Psoas muscle (tissue), 8 donors: ENCODE data around the gene CPNE8. TPM values are rescaled to one million over a fixed set of nuclear protein-coding genes. Genes with fewer than 3 reads are reported as not detected.

Experiments used
- ATAC-seq, 4 donors: fragments of 200-7000 bp; cut with Tn5 transposase; one replicate each; pipeline ENCODE4 v1.9.1; 2020; ENCODE audit warnings: moderate library complexity in 3 of 4, mild to moderate bottlenecking in 2 of 4
- DNase-seq, 2 donors: peaks; one replicate each; pipeline ENCODE4 v3.0.0-alpha.2; 2020
- H3K27ac ChIP-seq: fragments of 200-600 bp; one replicate; pipeline ENCODE4 v1.8.0; 2022
- H3K27me3 ChIP-seq, 3 donors: fragments of 200-600 bp in 1 of 3; one replicate each; pipeline versions ENCODE4 v1.6.1 to v1.8.0; 2013 to 2022; ENCODE audit warnings: low read length in 2 of 3, mild to moderate bottlenecking in 2 of 3, moderate library complexity in 1 of 3; ENCODE audit not compliant: insufficient read depth in 3 of 3
- H3K36me3 ChIP-seq, 2 donors: fragments of 200-600 bp in 1 of 2; one replicate each; pipeline versions ENCODE4 v1.6.1 to v1.8.0; 2013 to 2022; ENCODE audit warnings: low read depth in 1 of 2, mild to moderate bottlenecking in 1 of 2, moderate library complexity in 1 of 2; ENCODE audit not compliant: insufficient read depth in 1 of 2
- H3K4me1 ChIP-seq: fragments of 200-600 bp; one replicate; pipeline ENCODE4 v1.8.0; 2022
- H3K4me3 ChIP-seq: fragments of 200-600 bp; one replicate; pipeline ENCODE4 v1.8.0; 2022; ENCODE audit warnings: mild to moderate bottlenecking
- H3K9me3 ChIP-seq: fragments of 200-600 bp; one replicate; pipeline ENCODE4 v1.8.0; 2022
- WGBS, 3 donors: extraction: QIAGEN DNeasy Blood & Tissue Kit; methylation state at CpG; one replicate each; pipeline versions ENCODE4 v1.1.6 to v1.1.7; 2013; 5-methylcytosine and 5-hydroxymethylcytosine counted together
- intact Hi-C, 2 donors: fragments of 100-400 bp; cut with DNase I; formaldehyde crosslinking; loops; one replicate each; pipeline versions ENCODE4 v1.11.0 to v1.14.2; 2022
- polyA plus RNA-seq, 3 donors: library from polyadenylated mRNA; stranded (reverse); fragments of 200-250 nt; gene quantifications; one replicate each; pipeline ENCODE4 v1.2.3, GENCODE V29; 2013
- total RNA-seq, 4 donors: library from RNA; stranded (reverse); fragmentation: NEBNext Ultra II Directional in 2 of 4; extraction: Animal tissue kit (Norgen Biotek cat#: 25700) in 2 of 4; gene quantifications; one replicate each; pipeline versions ENCODE4 v1.2.1 to v1.2.4, GENCODE V29; 2021 to 2023
- TF ChIP-seq, protein P1 (sequence below): fragments of 200-600 bp; IDR thresholded peaks from one replicate; pipeline ENCODE4 v1.8.0; 2022; ENCODE audit warnings: antibody characterized with exemption
- donor health status: healthy with polysubstance abuse.
- donor health status: DM: no; HTN: no; CAD: no; lungs with moderate emphysema.
- donor health status: Bipolar disorder and iron deficiency.
- donor health status: healthy.
- donor health status: DM: yes; HTN: yes; CAD: no.
- donor health status: DM: no; HTN: no; CAD: no.
- donor health status: DM: no; HTN: no; CAD: no.
- donor health status: DM: yes; HTN: yes; CAD: no.

CPNE8 gene
- total and polyA plus RNA-seq, 7 donors = 0.98 to 3.5 (median 2.4) TPM

DNA sequence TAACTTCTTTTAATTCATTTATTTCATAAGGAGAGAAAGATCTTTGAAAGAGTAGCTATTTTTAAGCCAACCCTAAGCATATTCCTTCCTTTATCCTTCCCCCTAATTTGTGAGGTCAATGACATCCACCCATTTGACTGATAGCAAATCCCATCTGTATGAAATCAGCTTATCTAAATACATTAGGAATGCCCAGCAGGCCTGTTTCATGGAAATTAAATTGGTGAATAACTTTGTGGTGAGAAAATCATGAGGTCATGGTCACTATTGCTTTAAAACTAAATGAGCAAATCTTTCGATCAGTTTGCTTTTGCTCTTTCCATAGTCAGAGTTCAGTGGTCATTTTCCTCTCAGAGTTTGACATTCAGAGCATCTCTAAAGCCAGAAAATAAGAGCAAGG lies 256.6 kb downstream of the CPNE8 start:
- DNase-seq = no peak

DNA sequence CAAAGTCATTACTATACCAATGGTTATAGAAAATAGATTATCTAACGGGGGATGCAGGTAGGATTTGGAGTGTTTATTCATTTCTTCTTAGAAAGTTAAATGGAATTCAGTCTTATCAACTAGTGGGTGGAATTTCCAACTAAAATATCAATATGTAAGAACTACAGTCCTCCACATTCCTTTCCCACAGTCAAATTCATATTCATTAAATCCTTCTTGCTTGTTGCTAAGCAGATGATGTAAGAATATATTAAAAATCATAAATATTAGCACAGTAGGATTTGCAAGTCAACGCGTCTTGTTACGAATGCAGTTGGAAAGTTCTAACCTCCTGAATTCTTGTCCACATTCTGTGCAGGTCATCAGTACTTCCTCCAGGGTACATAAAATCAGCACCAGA lies 259.2 kb downstream of the CPNE8 start:
- Histone ChIP-seq H3K27ac (no peak overlapping the region), H3K36me3 (no peaks in the 10 kb centered on the region), H3K4me3 (no peak overlapping the region), H3K9me3 (no peaks in the 10 kb centered on the region), H3K27me3 (no peaks in the 10 kb centered on the region), H3K4me1 (no peaks in the 10 kb centered on the region)
- DNase-seq = no peak
- TF ChIP-seq, protein P1, sequence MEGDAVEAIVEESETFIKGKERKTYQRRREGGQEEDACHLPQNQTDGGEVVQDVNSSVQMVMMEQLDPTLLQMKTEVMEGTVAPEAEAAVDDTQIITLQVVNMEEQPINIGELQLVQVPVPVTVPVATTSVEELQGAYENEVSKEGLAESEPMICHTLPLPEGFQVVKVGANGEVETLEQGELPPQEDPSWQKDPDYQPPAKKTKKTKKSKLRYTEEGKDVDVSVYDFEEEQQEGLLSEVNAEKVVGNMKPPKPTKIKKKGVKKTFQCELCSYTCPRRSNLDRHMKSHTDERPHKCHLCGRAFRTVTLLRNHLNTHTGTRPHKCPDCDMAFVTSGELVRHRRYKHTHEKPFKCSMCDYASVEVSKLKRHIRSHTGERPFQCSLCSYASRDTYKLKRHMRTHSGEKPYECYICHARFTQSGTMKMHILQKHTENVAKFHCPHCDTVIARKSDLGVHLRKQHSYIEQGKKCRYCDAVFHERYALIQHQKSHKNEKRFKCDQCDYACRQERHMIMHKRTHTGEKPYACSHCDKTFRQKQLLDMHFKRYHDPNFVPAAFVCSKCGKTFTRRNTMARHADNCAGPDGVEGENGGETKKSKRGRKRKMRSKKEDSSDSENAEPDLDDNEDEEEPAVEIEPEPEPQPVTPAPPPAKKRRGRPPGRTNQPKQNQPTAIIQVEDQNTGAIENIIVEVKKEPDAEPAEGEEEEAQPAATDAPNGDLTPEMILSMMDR = no peak
- 57 to 70% (median 66%) methylated on average over 4 of the region's 4 CpGs for WGBS, 3 donors
- intact Hi-C loops = no loop called here
- ATAC-seq = no peak

More for the DNA sequence above, 256.6 kb downstream of the CPNE8 start:
- no peaks in the 10 kb centered on the region for H3K4me1 ChIP-seq
- H3K27me3 ChIP-seq = no peaks in the 10 kb centered on the region
- H3K27ac ChIP-seq = no peak overlapping the region
- no peaks in the 10 kb centered on the region for H3K9me3 ChIP-seq
- no peak for ATAC-seq
- H3K36me3 ChIP-seq = no peaks in the 10 kb centered on the region
- TF ChIP-seq, protein P1 = no peak
- intact Hi-C loops = no loop called here
- 33 to 53% (median 44%) methylated on average over 1 of the region's 1 CpG for WGBS, 3 donors
- no peak overlapping the region for H3K4me3 ChIP-seq

DNA sequence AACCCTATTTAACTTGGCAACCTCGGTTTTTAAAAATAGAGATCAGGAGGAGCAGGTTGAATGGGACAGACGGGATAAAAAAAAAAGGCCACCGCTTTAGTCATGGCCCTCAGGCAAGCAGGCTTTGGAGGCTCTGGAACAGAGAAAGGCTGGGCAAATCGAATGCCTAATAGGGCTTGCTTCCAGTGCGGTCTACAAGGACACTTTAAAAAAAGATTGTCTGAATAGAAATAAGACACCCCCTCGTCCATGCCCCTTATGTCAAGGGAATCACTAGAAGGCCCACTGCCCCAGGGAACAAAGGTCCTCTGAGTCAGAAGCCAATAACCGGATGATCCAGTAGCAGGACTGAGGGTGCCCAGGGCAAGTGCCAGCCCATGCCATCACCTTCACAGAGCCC lies 265.8 kb downstream of the CPNE8 start:
- ATAC-seq = no peak
- WGBS, 3 donors = 68 to 78% (median 72%) methylated on average over 7 of the region's 7 CpGs
- TF ChIP-seq, protein P1 = no peak

DNA sequence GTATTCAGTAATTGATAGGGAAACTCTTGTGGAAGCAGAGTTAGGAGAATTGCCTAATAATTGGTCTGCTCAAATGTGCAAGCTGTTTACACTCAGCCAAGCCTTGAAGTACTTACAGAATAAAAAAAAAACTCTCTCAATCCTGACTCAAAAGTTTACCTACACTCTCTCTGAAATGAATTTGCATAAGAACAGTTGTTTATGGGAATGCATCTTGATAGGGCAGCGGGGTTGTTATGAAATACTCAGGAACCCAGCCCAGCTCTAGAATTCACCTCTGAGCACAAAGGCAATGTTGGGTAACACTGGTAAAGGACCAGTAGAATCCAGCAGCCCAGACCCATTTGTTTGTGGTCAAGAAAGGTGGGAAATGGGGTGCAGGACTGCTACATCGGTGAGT lies 267.0 kb downstream of the CPNE8 start:
- DNase-seq = no peak
- TF ChIP-seq, protein P1 = no peak
- no peak overlapping the region for H3K27ac ChIP-seq
- ATAC-seq = no peak
- WGBS, 3 donors = 88 to 91% (median 91%) methylated on average over 2 of the region's 2 CpGs
- no peaks in the 10 kb centered on the region for H3K9me3 ChIP-seq
- H3K27me3 ChIP-seq = no peaks in the 10 kb centered on the region
- no peak overlapping the region for H3K4me3 ChIP-seq
- no peaks in the 10 kb centered on the region for H3K4me1 ChIP-seq
- no peaks in the 10 kb centered on the region for H3K36me3 ChIP-seq
- intact Hi-C loops = no loop called here

More for the DNA sequence above, 265.8 kb downstream of the CPNE8 start:
- Histone ChIP-seq H3K27ac (no peak overlapping the region), H3K9me3 (no peaks in the 10 kb centered on the region), H3K27me3 (no peaks in the 10 kb centered on the region), H3K4me3 (no peak overlapping the region), H3K4me1 (no peaks in the 10 kb centered on the region), H3K36me3 (no peaks in the 10 kb centered on the region)
- no peak for DNase-seq
- intact Hi-C loops = no loop called here

DNA sequence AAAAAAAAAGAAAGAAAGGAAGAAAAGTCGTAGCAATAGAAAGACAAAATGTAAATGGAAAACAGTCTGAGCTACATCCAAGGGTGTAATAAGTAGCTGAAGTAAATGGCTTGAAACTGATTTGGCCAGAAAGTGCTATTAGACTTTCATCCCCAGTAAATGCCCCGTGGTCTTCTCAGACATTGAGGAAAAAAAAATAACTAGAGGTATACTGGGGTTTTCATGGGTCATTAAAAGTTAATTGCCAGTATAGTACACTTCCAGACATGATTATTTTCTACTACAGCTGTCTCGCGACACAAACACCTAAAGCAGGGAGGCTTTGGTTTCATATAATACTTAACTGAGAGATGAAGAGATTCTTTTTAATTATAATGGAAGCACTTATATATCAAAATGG lies 271.9 kb downstream of the CPNE8 start:
- H3K9me3 ChIP-seq = no peaks in the 10 kb centered on the region
- H3K27me3 ChIP-seq = no peaks in the 10 kb centered on the region
- no peak overlapping the region for H3K27ac ChIP-seq
- intact Hi-C loops = no loop called here
- H3K4me3 ChIP-seq = no peak overlapping the region
- TF ChIP-seq, protein P1 = no peak
- WGBS, 3 donors = 19 to 31% (median 23%) methylated on average over 4 of the region's 4 CpGs
- no peak for DNase-seq
- ATAC-seq = no peak
- no peaks in the 10 kb centered on the region for H3K36me3 ChIP-seq
- H3K4me1 ChIP-seq = no peaks in the 10 kb centered on the region
